Activated CD4-positive, alpha-beta T cell treated with anti-CD3 and anti-CD28 coated beads, Interleukin-2, amount 50 U/mL, for 16 hours (primary cell): ENCODE results near the gene LRRC47.
A peak's percentile ranks its signal among the peaks of the same experiment; 100 is the strongest.

Source experiments
- DNase-seq: peaks from one replicate; pipeline ENCODE4 v3.0.0-alpha.2; 2020

LRRC47 gene

DNA sequence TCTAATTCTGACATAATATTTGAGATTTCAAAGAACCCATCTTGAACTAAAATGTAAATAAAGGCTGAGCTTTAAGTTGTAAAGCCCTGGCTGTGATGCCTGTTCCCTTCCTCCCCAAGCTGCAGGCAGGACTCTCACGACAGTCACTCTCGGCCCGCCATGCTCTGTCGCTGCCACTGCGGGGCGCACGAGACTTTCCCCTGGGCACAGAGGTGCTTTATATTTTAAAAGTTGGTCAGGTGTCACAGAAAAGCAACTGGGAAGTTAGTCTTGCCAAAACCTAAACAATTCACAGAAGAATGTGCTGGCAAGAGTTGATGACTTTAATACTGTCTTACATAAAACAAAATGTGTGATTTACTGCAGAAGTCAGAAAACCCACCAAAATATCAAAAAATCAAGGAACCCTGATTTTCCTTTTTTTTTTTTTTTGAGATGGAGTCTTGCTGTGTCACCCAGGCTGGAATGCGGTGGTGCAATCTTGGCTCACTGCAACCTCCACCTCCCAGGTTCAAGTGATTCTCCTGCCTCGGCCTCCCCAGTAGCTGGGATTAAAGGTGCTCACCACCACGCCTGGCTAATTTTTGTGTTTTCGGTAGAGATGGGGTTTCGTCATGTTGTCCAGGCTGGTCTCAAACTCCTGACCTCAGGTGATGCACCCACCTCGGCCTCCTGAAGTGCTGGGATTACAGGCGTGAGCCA, 10.7 kb downstream of the LRRC47 start:
- DNase-seq = peak; percentile 25

DNA sequence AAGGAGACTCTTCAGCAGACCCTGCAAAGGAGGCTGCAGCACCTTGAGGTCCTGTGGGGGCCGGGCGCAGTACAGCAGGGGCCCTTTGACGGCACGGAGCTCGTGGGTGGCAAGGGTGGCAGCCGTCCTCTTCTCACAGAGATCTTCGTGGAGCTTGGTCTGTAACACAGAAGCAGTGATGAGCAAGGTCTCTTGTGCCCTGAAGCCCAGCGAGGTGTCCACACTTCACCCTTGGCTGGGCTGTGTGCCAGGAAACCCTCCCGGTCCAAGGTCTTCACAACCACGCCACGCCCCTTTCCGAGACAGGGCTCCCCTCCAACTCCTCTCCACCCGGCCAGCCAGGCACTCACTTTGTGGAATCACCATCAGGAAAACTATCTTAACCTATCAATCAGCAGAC, 11.3 kb downstream of the LRRC47 start:
- no peak for DNase-seq

DNA sequence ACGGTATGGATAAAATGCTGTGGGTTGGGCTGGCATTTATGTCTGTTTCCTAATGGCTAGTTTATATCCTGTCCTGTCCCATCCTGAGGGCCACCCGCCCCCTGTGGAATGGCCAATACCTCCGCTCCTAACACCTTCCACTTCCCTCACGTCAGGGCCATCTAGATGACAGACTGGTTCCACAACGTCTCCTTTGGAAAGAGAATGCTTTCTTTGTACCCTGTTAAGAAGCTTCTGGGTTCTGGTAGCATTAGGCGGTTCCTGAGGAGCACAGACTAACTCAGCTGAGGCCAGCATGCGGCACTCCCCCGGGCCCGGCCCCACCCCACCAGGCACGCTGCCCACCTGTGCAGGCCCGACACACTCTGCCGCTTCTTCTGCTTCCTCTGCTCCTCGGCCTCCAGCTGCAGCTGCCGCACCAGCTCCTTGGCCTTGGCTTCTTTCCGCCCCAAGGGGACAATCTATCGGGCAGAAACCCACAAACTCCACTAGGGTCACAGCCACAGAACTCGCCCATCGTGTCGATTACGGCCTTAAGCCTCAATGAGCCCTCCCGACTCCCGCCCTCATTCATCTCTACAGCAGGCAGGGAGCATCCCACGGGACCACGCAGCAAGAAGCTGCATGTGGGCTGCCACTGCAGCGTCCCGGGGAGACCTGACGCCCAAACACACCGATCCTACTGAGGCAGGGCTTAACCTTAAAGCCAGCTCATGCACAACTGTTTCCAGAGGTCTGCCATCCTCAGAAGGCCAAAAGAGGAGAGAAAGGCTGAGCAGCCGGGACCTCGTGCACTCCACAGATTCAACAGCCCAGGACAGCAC, 12.4 kb downstream of the LRRC47 start:
- DNase-seq = no peak

GRCh38 chr1:3780901-3781300, 15.4 kb downstream of the LRRC47 start:
- no peak for DNase-seq

DNA sequence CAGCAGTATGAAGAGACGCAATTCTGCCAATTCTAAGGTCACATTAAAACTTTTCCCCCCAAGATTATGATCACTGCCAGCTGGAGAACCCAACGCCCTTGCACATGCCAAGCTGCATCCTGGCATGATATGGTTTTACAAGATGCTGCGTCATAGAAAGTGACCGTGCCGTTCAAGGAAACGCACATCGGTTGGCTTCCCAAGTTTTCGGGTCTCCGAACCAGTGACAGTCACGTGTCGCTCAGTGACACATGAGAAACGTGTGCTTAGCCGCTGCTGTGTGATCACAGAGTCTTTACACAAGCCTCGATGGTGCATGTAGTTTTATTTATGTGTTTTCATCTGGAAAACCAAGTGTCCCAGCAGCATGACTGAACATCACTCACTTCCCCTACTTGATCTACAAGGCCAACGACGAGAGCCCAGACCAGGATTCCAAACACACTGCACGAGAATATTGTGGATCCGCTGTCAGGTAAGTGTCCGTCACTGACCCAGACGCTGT, 16.3 kb downstream of the LRRC47 start:
- no peak for DNase-seq

DNA sequence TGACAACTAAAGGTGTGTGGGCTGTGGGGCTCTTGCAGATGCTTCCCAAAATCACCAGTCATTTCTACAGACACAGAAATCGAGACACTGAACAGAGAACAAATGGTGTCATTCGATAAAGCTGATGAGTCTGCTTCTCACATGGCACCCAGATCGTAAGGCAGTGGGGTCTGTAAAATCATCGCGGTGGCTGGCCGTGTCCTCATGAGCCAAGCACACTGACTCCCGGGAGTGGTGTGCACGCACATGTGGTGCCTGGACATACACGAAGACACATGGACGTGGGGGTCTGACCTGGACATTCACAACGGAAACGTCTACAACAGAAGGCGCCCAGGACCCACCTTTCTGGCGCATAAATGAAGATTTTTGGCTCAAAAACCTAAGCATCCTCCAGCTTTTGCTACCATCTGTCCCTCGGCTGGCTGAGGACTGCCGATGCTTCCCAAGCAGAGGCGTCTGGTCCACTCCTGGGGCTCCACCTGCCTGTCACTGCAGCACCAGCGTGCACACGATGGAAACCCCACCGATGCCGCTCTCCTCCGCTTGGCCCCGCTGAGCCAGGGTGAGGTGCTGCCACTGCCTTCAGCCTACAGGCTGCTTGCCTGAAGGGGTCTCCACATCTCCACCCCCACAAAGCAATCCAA, 16.9 kb downstream of the LRRC47 start:
- no peak for DNase-seq

DNA sequence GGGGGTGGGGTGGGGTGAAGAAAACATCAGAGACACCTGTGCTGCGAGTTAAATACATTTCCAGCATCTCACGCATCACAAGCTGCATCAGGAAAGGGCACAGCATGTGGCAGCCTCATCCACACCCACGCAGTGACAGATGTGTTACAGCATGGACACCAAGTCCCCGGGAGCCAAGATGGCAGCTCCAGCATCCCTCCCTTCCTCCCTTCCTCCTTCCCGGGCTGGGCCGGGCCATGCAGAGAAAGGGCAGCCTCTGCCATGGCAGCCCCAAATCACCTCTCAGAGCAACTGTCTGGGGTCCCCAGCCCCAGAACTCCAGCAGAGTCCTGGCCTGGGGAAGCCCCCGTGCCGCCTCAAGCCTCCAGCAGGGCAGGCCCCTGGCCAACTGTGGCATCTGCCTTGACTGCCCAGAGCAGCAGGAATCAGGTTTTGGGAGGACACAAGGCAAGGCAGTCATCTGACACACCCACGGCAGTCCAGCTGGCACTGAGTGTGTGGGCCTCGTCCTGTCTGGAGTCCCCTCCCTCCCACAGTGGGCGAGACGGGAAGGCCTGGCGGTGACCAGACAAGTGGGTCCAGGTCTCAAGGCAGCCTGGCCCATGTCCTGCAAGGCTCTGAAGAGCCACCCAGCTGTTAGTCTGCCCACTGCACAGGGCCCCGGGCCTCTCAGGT, 17.6 kb downstream of the LRRC47 start:
- DNase-seq = no peak

DNA sequence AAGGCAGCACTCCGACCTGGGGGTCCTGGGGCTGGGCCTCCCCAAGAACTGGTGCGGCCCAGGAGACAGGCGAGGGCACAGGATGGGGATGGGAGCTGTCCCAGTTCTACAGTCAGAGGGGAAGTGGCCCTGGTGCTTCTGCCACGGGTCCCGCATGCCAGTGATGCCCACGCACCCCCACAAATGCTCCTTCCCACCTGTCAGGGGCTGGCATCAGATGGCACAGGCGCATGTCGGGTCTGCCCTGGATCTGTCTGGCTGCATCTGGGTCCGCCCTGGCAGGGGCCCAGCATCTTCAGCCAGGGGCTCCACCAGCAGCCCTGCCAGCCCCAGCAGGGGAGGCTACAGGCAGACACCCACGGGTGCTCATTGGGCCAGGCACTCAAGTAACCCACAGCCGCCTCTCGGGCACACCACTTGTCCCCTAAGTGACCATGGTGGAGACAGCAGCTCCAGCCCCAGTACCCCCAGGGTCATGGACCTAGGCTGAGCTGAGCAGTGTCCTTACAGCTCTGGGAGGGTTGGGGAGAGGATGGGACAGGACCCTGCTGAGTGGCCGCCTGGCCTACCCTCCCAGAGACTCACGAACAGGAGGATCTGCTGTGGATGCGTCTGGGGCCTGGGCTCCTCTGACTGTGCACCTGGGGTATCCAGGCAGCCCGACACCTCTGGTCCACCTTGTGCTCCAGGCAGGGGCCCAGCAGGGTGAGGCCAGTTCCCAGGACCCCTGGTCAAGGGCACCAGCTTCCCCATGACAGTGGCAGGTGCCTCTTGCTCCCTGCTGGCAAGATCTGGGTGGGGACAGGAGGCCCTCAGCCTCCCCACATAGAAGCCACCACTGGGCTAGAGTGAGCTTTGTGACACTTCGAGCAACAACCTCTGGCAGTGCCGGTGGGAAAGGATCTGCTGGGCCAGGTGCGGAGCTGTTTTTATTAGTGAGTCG, 18.4 kb downstream of the LRRC47 start:
- no peak for DNase-seq

GRCh38 chr1:3777078-3777547, 19.2 kb downstream of the LRRC47 start:
- DNase-seq = no peak

DNA sequence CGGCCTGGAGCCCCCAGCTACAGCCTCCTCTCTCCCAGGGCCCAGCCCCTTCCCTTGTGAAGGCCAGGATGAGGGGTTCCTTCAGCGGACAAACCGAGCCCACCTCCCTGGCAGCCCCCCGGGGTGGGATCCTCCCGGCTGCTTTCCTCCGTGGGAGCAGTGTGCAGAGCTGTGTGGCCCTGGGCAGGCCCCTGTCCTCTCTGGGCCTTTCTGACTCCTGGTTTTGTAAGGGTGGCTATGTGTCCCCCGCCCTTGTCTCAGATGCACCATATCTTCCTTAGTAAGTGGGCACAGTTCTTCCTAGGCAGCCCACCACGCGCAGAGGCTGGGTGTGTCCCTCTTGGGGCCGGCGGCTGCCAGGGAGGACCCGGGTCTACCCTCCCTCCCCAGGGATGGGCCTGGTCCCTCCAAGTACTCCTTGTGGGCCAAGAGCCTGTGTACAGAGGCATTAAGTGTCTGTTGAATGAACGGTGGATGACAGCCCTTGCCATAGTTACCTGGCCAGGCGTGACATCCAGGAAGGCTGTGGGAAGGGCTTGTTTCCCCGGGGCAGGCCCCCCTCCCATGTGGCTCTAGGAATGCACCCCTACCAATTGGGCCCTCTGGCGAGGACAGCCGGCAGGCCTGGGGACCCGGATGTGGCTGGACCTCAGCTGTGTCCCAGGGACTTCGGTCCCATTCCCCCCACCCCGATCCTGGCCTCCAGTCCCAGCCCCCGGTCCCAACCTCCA, 19.9 kb downstream of the LRRC47 start:
- DNase-seq = no peak

- DNase-seq = peak; percentile 69
Measured at GRCh38 chr1:3775490-3776230, 20.6 kb downstream of the LRRC47 start.

DNA sequence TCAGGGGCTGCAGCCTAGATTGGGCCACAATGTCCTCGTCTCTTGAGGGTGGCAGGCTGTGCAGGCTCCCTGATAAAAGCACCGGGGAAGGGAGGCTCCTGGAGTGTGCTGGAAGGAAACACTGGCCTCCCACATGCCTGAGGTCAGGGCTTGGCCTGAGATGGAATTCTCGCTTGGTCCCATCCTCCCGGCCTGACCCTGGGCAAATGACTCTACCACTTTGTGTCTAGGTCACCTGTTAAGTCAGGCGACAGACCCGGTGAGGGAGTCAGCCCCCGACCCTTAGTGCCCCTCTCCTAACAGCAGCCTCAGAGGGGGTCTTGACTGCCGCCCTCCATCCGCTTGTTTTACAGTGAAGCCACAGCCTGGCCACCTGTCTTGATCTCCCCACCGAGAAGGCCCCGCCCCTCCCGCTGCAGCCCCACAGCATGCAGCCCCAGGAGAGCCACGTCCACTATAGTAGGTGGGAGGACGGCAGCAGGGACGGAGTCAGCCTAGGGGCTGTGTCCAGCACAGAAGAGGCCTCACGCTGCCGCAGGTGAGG, 21.3 kb downstream of the LRRC47 start:
- DNase-seq = no peak

DNA sequence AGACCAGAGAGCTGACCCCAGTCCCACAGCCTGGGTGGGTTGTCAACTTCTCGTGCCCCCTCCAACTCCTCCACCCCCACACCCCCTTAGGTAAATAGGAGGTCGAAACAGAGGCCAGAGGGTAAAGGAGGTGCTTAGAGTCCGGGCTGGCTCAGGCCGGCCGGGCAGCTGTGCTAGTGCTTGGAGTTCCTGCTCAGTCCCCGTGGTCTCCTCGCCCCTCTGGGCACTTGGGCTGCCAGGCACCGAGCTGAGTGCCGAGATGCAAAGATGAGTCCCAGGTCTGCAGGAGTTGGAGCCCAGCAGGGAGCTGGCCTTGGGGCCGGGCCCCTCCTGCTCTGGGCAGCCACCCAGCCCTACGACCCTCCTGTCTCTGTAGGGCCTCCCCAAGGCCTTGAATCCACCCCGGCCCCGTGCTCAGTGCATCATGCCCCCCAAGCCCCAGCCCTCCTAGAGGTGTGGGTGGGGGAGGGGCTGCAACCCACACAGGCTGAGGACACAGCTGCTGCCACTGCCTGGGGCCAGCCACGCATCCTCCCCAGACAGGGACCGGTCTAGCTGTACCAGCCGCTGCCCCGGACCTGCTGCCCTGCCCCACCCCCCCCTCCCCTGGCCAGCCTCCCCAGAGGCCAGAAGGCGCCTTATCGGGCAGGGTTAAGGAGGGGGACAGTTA, 21.9 kb downstream of the LRRC47 start:
- DNase-seq = no peak

GRCh38 chr1:3773572-3774275, 22.6 kb downstream of the LRRC47 start:
- no peak for DNase-seq

GRCh38 chr1:3772715-3773571, 23.4 kb downstream of the LRRC47 start, which contains the start of gene SMIM1:
TSS of gene SMIM1 (plus strand) at chr1:3772749. CDS start at chr1:3775374, 2,625 bp downstream.
- no peak for DNase-seq

DNA sequence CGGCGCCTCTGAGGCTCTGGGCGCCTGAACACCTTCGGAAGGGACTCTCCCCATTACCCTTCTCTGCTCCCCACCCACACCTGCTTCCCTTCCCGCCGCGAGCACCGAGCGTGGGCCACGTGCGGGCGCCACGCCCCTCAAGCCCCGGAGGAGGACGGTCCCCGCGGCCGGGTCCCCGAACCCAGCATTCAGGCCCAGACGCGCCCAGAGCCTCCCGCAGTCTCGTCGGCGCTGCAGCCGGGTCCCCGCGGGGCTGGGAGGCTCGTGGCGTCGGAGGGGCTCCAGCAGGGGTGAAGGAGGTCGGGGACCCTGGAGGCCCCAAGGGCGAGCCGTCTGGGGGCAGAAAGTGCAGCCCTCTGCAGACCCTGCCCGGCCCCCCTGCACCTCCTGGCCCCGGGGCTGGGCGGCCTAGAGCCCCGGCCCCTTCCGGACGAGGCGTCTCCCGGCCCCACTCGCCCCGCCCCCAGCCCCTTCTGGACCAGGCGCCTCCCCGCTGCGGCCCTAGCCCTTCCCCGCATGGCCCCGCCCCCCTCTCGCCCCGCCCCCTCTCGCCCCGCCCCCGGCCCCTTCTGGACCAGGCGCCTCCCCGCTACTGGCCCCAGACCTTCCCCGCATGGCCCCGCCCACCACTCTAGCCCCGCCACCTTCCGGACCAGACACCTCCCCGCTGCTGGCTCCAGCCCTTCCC, 24.1 kb downstream of the LRRC47 start:
- peak; percentile 90 for DNase-seq
